WTC11 (cell line): ENCODE data around the gene STK24. TPM values are rescaled to one million over a fixed set of nuclear protein-coding genes. Genes with fewer than 3 reads are reported as not detected.

ENCODE experiments used
- ATAC-seq: fragments of 200-7000 bp; cut with Tn5 transposase; 2 replicates; pipeline ENCODE4 v1.10.0; 2021; ENCODE audit warnings: mild to moderate bottlenecking, moderate library complexity
- CTCF ChIA-PET: fragments of 300-600 bp; sonication (Branson Sonifier 250); formaldehyde crosslinking; loops from one replicate; lab custom pipeline; 2021; ENCODE audit warnings: antibody characterized with exemption; lab: Charles Lee
- POLR2A ChIA-PET: fragments of 350-600 bp; sonication (Branson Sonifier 250); formaldehyde crosslinking; loops from one replicate; lab custom pipeline; 2021; ENCODE audit warnings: antibody characterized with exemption; lab: Charles Lee
- DNase-seq: peaks from one replicate; pipeline ENCODE4 v3.0.0; 2021; ENCODE audit warnings: low spot score
- H3K27ac Mint-ChIP-seq: 2 replicates; pipeline ENCODE4 v1.8.0; 2021; ENCODE audit warnings: mixed read lengths
- H3K27me3 Mint-ChIP-seq: 2 replicates; pipeline ENCODE4 v1.8.0; 2021; ENCODE audit warnings: low read depth, mild to moderate bottlenecking, moderate library complexity, mixed read lengths
- H3K36me3 Mint-ChIP-seq: 2 replicates; pipeline ENCODE4 v1.8.0; 2021; ENCODE audit warnings: mixed read lengths
- H3K4me1 Mint-ChIP-seq: 2 replicates; pipeline ENCODE4 v1.8.0; 2022; ENCODE audit warnings: mixed read lengths
- H3K4me3 Mint-ChIP-seq: 2 replicates; pipeline ENCODE4 v1.8.0; 2021; ENCODE audit warnings: mild to moderate bottlenecking, moderate library complexity, mixed read lengths
- H3K9me3 Mint-ChIP-seq: 2 replicates; pipeline ENCODE4 v1.8.0; 2021; ENCODE audit warnings: mixed read lengths
- CBFB ChIP-seq: sonication (generic); formaldehyde crosslinking; IDR thresholded peaks from 2 replicates; pipeline ENCODE4 v1.8.1; 2022; ENCODE audit warnings: mild to moderate bottlenecking, low read depth, missing genetic modification reagents
- FOXK1 ChIP-seq: sonication (generic); formaldehyde crosslinking; IDR thresholded peaks from 2 replicates; pipeline ENCODE4 v1.8.0; 2022; ENCODE audit warnings: mild to moderate bottlenecking, moderate library complexity, missing genetic modification reagents
- FOXP1 ChIP-seq: sonication (generic); formaldehyde crosslinking; IDR thresholded peaks from 2 replicates; pipeline ENCODE4 v1.8.0; 2022; ENCODE audit warnings: missing genetic modification reagents, mild to moderate bottlenecking, moderate library complexity, borderline replicate concordance
- GABPB1 ChIP-seq: sonication (generic); formaldehyde crosslinking; IDR thresholded peaks from 2 replicates; pipeline ENCODE4 v1.8.1; 2023; ENCODE audit warnings: mild to moderate bottlenecking, missing genetic modification reagents
- GRHL2 ChIP-seq: fragments of 250-450 bp; sonication (Bioruptor Pico); IDR thresholded peaks from 2 replicates; pipeline ENCODE4 v1.8.0; 2022; ENCODE audit warnings: mild to moderate bottlenecking, moderate library complexity; ENCODE audit not compliant: insufficient replicate concordance, severe bottlenecking
- GTF2I ChIP-seq: fragments of 250-450 bp; sonication (Bioruptor Pico); conservative IDR thresholded peaks from 2 replicates; pipeline ENCODE4 v1.4.0; 2021; ENCODE audit warnings: mild to moderate bottlenecking
- JAZF1 ChIP-seq: fragments of 250-450 bp; sonication (Bioruptor Pico); IDR thresholded peaks from 2 replicates; pipeline ENCODE4 v1.9.0; 2021; ENCODE audit warnings: moderate library complexity, mild to moderate bottlenecking, inconsistent platforms
- MYBL2 ChIP-seq: sonication (generic); formaldehyde crosslinking; IDR thresholded peaks from 2 replicates; pipeline ENCODE4 v1.8.1; 2023; ENCODE audit warnings: mild to moderate bottlenecking, moderate library complexity, missing genetic modification reagents
- NFATC4 ChIP-seq: fragments of 250-450 bp; sonication (Bioruptor Pico); IDR thresholded peaks from 2 replicates; pipeline ENCODE4 v1.9.0; 2021; ENCODE audit warnings: mild to moderate bottlenecking
- NR3C1 ChIP-seq: sonication (generic); formaldehyde crosslinking; conservative IDR thresholded peaks from 2 replicates; pipeline ENCODE4 v1.8.1; 2023; ENCODE audit warnings: low read depth, mild to moderate bottlenecking, missing genetic modification reagents
- OVOL2 ChIP-seq: fragments of 250-450 bp; sonication (Bioruptor Pico); IDR thresholded peaks from 2 replicates; pipeline ENCODE4 v1.9.0; 2021; ENCODE audit warnings: mild to moderate bottlenecking, borderline replicate concordance
- RELA ChIP-seq: sonication (generic); formaldehyde crosslinking; IDR thresholded peaks from 2 replicates; pipeline ENCODE4 v1.8.1; 2022; ENCODE audit warnings: missing genetic modification reagents, mild to moderate bottlenecking, borderline replicate concordance
- TCF7 ChIP-seq: sonication (generic); formaldehyde crosslinking; IDR thresholded peaks from 2 replicates; pipeline ENCODE4 v1.8.0; 2022; ENCODE audit warnings: mild to moderate bottlenecking, low read depth, missing genetic modification reagents, moderate library complexity
- ZBTB21 ChIP-seq: sonication (generic); formaldehyde crosslinking; IDR thresholded peaks from 2 replicates; pipeline ENCODE4 v1.8.1; 2023; ENCODE audit warnings: mild to moderate bottlenecking, missing genetic modification reagents, borderline replicate concordance
- ZNF138 ChIP-seq: sonication (generic); formaldehyde crosslinking; conservative IDR thresholded peaks from 2 replicates; pipeline ENCODE4 v1.8.1; 2022; ENCODE audit warnings: mild to moderate bottlenecking, moderate library complexity, missing genetic modification reagents
- ZNF219 ChIP-seq: sonication (generic); formaldehyde crosslinking; IDR thresholded peaks from 2 replicates; pipeline ENCODE4 v1.8.0; 2023; ENCODE audit warnings: missing genetic modification reagents, mild to moderate bottlenecking, borderline replicate concordance
- ZNF416 ChIP-seq: fragments of 250-450 bp; sonication (Bioruptor Pico); IDR thresholded peaks from 2 replicates; pipeline ENCODE4 v1.9.0; 2021; ENCODE audit warnings: mild to moderate bottlenecking, inconsistent platforms
- ZNF671 ChIP-seq: fragments of 250-450 bp; sonication (Bioruptor Pico); IDR thresholded peaks from 2 replicates; pipeline ENCODE4 v1.8.0; 2021; ENCODE audit warnings: mild to moderate bottlenecking
- total RNA-seq: library from RNA; stranded (reverse); gene quantifications from 3 replicates; pipeline ENCODE4 v1.2.3, GENCODE V29; 2021
- TF ChIP-seq, protein P1 (sequence below): fragments of 250-450 bp; sonication (Bioruptor Pico); IDR thresholded peaks from 2 replicates; pipeline ENCODE4 v1.9.0; 2021; ENCODE audit warnings: mild to moderate bottlenecking
- TF ChIP-seq, protein P2 (sequence below): fragments of 250-450 bp; sonication (Bioruptor Pico); conservative IDR thresholded peaks from 2 replicates; pipeline ENCODE4 v1.9.0; 2021; ENCODE audit warnings: mild to moderate bottlenecking
- TF ChIP-seq, protein P3 (sequence below): sonication (generic); formaldehyde crosslinking; IDR thresholded peaks from 2 replicates; pipeline ENCODE4 v1.8.0; 2022; ENCODE audit warnings: mild to moderate bottlenecking, missing genetic modification reagents
- TF ChIP-seq, protein P4 (sequence below): sonication (generic); formaldehyde crosslinking; IDR thresholded peaks from 2 replicates; pipeline ENCODE4 v1.8.1; 2022; ENCODE audit warnings: low read depth, mild to moderate bottlenecking, moderate library complexity, missing genetic modification reagents, borderline replicate concordance
- TF ChIP-seq, protein P5 (sequence below): sonication (generic); formaldehyde crosslinking; IDR thresholded peaks from 2 replicates; pipeline ENCODE4 v1.8.0; 2023; ENCODE audit warnings: mild to moderate bottlenecking, missing genetic modification reagents
- TF ChIP-seq, protein P6 (sequence below): sonication (generic); formaldehyde crosslinking; IDR thresholded peaks from 2 replicates; pipeline ENCODE4 v1.8.1; 2022; ENCODE audit warnings: missing genetic modification reagents, borderline replicate concordance

The STK24 gene
- total RNA-seq, 1 experiment from 2014 or later: 138 TPM

DNA sequence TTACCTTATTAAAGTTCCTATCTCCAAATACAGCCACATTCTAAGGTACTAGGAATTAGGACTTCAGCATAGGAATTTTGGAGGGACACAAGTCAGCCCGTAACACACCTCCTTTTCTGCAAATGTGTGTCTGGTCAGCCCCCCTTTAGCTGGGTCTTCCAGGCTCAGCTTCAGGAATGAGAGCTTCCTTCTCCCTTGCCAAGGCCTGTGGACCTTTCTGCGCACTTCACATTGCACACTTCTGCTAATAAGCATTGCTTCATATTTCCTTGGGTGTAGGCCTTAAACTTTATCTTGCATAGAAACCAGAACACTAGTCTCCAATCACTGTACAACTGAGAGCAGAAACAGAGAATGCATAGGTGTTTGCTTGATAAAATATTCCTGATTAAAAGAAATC lies 4.5 kb upstream of the STK24 start:
- H3K36me3 Mint-ChIP-seq: no peaks in the 10 kb centered on the region
- TF ChIP-seq, protein P1, sequence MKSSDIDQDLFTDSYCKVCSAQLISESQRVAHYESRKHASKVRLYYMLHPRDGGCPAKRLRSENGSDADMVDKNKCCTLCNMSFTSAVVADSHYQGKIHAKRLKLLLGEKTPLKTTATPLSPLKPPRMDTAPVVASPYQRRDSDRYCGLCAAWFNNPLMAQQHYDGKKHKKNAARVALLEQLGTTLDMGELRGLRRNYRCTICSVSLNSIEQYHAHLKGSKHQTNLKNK: no peak
- TF ChIP-seq, protein P2, sequence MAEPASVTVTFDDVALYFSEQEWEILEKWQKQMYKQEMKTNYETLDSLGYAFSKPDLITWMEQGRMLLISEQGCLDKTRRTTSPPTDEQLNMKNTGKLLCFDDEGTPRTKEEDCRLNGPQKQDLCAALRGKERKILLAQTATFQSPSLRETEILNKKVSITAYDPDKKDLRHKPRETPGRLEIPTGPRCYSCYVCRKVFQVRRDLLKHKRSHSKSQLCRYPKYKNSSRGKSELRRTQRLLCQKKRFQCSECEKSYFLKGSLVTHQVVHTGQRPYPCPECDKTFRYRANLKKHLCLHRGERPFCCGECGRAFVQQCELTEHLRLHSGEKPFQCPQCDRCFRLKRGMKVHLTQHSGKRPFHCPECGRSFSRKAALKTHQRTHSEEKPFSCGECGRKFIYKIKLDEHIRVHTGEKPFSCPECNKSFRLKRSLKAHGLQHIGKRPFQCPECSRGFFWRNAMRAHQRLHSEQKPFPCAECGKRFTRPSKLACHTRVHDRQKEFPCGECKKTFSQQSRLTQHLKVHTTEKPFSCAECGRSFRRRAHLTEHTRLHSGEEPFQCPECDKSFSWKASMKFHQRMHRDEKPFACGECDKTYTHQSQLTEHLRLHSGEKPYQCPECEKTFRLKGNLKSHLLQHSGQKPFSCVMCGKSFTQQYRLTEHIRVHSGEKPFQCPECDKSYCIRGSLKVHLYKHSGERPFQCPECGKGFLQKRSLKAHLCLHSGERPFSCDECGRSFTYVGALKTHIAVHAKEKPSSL (CRISPR knock-in tag): no peak
- TF ChIP-seq OVOL2 (CRISPR knock-in tag) (no peak), GABPB1 (CRISPR knock-in tag) (no peak), GTF2I (CRISPR knock-in tag) (no peak), ZBTB21 (CRISPR knock-in tag) (no peak), JAZF1 (CRISPR knock-in tag) (no peak), ZNF138 (no peak), ZNF671 (CRISPR knock-in tag) (no peak), NR3C1 (no peak), TCF7 (no peak), FOXP1 (CRISPR knock-in tag) (no peak), MYBL2 (CRISPR knock-in tag) (no peak), GRHL2 (CRISPR knock-in tag) (no peak), FOXK1 (CRISPR knock-in tag) (no peak), ZNF416 (CRISPR knock-in tag) (no peak)
- TF ChIP-seq, protein P3, sequence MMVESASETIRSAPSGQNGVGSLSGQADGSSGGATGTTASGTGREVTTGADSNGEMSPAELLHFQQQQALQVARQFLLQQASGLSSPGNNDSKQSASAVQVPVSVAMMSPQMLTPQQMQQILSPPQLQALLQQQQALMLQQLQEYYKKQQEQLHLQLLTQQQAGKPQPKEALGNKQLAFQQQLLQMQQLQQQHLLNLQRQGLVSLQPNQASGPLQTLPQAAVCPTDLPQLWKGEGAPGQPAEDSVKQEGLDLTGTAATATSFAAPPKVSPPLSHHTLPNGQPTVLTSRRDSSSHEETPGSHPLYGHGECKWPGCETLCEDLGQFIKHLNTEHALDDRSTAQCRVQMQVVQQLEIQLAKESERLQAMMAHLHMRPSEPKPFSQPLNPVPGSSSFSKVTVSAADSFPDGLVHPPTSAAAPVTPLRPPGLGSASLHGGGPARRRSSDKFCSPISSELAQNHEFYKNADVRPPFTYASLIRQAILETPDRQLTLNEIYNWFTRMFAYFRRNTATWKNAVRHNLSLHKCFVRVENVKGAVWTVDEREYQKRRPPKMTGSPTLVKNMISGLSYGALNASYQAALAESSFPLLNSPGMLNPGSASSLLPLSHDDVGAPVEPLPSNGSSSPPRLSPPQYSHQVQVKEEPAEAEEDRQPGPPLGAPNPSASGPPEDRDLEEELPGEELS: no peak
- POLR2A ChIA-PET: no interaction called here
- no peak overlapping the region for H3K27ac Mint-ChIP-seq
- no peak overlapping the region for H3K4me3 Mint-ChIP-seq
- ATAC-seq (no peak), DNase-seq (no peak)
- CTCF ChIA-PET: interaction anchor here (1.2 to 1.6 kb wide), 4 partner anchors 9 to 258 kb away, joined by 3 to 9 read pairs (median 4); no protein-coding TSS in a partner anchor
- peaks cover 32% of the 10 kb centered on the region for H3K4me1 Mint-ChIP-seq
- no peaks in the 10 kb centered on the region for H3K27me3 Mint-ChIP-seq
- H3K9me3 Mint-ChIP-seq: no peaks in the 10 kb centered on the region

DNA sequence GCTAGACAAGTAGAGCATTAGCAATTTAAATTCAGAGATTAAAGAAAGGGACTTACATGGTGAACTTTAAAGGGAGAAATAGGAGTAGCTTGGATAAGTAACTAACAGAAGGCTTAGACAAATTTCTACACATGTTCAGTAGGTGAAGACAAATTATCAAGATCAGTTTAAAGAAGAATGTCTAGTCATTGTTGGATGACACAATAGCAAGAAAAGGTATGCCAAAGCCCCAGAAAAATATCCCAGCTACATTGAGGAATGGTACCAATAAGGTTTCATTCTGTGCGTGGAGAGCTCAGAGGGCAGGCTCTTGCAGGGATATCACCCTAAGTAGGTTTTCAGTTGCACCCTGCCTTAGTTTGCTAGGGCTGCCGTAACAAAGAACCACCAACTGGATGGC lies 3.5 kb upstream of the STK24 start:
- H3K4me3 Mint-ChIP-seq: no peak overlapping the region
- no peaks in the 10 kb centered on the region for H3K9me3 Mint-ChIP-seq
- no peaks in the 10 kb centered on the region for H3K27me3 Mint-ChIP-seq
- DNase-seq (no peak), ATAC-seq (no peak)
- H3K27ac Mint-ChIP-seq: no peak overlapping the region
- POLR2A ChIA-PET: no interaction called here
- H3K36me3 Mint-ChIP-seq: no peaks in the 10 kb centered on the region
- CTCF ChIA-PET: interaction anchor here (0.5 to 1.6 kb wide), 4 partner anchors 15 to 259 kb away, joined by 3 to 9 read pairs (median 3); no protein-coding TSS in a partner anchor
- peaks cover 33% of the 10 kb centered on the region for H3K4me1 Mint-ChIP-seq
- TF ChIP-seq, protein P4, sequence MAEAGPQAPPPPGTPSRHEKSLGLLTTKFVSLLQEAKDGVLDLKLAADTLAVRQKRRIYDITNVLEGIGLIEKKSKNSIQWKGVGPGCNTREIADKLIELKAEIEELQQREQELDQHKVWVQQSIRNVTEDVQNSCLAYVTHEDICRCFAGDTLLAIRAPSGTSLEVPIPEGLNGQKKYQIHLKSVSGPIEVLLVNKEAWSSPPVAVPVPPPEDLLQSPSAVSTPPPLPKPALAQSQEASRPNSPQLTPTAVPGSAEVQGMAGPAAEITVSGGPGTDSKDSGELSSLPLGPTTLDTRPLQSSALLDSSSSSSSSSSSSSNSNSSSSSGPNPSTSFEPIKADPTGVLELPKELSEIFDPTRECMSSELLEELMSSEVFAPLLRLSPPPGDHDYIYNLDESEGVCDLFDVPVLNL (CRISPR knock-in tag): no peak
- TF ChIP-seq, protein P5, sequence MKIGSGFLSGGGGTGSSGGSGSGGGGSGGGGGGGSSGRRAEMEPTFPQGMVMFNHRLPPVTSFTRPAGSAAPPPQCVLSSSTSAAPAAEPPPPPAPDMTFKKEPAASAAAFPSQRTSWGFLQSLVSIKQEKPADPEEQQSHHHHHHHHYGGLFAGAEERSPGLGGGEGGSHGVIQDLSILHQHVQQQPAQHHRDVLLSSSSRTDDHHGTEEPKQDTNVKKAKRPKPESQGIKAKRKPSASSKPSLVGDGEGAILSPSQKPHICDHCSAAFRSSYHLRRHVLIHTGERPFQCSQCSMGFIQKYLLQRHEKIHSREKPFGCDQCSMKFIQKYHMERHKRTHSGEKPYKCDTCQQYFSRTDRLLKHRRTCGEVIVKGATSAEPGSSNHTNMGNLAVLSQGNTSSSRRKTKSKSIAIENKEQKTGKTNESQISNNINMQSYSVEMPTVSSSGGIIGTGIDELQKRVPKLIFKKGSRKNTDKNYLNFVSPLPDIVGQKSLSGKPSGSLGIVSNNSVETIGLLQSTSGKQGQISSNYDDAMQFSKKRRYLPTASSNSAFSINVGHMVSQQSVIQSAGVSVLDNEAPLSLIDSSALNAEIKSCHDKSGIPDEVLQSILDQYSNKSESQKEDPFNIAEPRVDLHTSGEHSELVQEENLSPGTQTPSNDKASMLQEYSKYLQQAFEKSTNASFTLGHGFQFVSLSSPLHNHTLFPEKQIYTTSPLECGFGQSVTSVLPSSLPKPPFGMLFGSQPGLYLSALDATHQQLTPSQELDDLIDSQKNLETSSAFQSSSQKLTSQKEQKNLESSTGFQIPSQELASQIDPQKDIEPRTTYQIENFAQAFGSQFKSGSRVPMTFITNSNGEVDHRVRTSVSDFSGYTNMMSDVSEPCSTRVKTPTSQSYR (CRISPR knock-in tag): no peak
- no peak for TF ChIP-seq NFATC4 (CRISPR knock-in tag)
- no peak for TF ChIP-seq RELA
- TF ChIP-seq, protein P6, sequence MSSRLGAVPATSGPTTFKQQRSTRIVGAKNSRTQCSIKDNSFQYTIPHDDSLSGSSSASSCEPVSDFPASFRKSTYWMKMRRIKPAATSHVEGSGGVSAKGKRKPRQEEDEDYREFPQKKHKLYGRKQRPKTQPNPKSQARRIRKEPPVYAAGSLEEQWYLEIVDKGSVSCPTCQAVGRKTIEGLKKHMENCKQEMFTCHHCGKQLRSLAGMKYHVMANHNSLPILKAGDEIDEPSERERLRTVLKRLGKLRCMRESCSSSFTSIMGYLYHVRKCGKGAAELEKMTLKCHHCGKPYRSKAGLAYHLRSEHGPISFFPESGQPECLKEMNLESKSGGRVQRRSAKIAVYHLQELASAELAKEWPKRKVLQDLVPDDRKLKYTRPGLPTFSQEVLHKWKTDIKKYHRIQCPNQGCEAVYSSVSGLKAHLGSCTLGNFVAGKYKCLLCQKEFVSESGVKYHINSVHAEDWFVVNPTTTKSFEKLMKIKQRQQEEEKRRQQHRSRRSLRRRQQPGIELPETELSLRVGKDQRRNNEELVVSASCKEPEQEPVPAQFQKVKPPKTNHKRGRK: no peak
- TF ChIP-seq, protein P2 (CRISPR knock-in tag): no peak
- no peak for TF ChIP-seq GTF2I (CRISPR knock-in tag)
- no peak for TF ChIP-seq ZNF219 (CRISPR knock-in tag)
- TF ChIP-seq CBFB (CRISPR knock-in tag): no peak
